SW480 (cell line): ENCODE data around the gene DDX49.
"Not testable (repeated sequence)": the region's sequence is repeated elsewhere in the genome, so short reads cannot be mapped to it uniquely, and the experiment has no call there.

Experiments
- DNase-seq: peaks from one replicate; pipeline ENCODE4 v3.0.0-alpha.2; 2016; ENCODE audit warnings: low spot score

Gene DDX49

DNA sequence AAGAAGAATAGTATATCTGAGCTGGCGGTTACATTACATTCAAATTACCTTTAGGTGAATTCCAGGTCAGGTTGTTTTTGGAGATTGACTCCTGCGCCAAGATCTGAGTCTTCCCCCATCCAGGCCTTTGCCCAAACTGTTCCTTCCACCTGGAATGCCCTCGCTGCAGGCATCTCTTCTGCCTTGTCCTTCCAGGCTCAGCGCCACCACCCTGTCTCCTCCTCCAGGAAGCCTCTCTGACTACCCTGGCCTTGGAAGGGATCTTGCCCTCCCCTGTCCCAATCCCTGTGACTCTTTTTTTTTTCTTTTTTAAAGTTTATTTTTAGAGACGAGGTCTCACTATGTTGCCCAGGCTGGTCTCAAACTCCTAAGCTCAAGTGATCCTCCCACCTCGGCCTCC, 23.2 kb downstream of the DDX49 start:
- DNase-seq: no peak

- DNase-seq: no peak
Observed at GRCh38 chr19:18943465-18943864, 23.9 kb downstream of the DDX49 start.

GRCh38 chr19:18945297-18945696, 25.8 kb downstream of the DDX49 start:
- DNase-seq: no peak

- no peak for DNase-seq
Observed at GRCh38 chr19:18946335-18946734, 26.8 kb downstream of the DDX49 start.

GRCh38 chr19:18946918-18947317, 27.4 kb downstream of the DDX49 start:
- no peak for DNase-seq

GRCh38 chr19:18948075-18948975, 28.8 kb downstream of the DDX49 start:
- DNase-seq: no peak

- DNase-seq: no peak
Observed at GRCh38 chr19:18948976-18949356, 29.5 kb downstream of the DDX49 start.

- DNase-seq: no peak
Observed at GRCh38 chr19:18949858-18950257, 30.3 kb downstream of the DDX49 start.

GRCh38 chr19:18951721-18952281, 32.3 kb downstream of the DDX49 start:
- no peak for DNase-seq

GRCh38 chr19:18952364-18953003, 33.0 kb downstream of the DDX49 start:
- not testable (repeated sequence) for DNase-seq

GRCh38 chr19:18954094-18954493, 34.6 kb downstream of the DDX49 start:
- DNase-seq: no peak

GRCh38 chr19:18955042-18955441, 35.5 kb downstream of the DDX49 start:
- no peak for DNase-seq

DNA sequence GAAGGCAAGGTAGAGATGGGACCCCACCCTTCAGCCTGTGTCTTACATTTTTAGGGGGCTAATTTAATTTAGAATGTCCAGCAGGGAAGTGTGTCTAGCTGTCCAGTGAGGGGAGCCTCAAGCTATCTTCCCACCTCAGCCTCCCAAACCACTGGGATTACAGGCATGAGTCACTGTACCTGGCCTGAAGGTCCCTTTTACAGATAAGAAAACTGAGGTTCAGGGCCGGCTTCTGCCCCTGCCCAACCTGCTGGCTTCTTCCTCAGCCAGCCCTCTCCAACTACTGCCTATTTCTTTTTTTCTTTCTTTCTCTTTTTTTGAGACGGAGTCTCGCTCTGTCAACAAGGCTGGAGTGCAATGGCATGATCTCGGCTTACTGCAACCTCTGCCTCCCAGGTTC, 40.9 kb downstream of the DDX49 start:
- no peak for DNase-seq

GRCh38 chr19:18961767-18962620, 42.5 kb downstream of the DDX49 start:
- peak; percentile 50 for DNase-seq

DNA sequence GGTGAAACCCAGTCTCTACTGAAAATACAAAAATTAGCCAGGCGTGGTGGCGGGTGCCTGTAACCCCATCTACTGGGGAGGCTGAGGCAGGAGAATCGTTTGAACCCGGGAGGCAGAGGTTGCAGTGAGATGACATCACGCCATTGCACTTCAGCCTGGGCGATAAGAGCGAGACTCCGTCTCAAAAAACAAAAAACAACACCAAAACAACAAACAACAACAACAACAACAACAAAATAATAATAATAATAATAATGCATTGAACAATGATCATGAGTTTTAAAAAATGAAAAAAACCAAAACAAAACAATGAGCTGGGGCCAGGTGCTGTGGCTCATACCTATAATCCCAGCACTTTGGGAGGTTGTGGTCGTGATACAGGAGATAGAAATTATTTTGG, 44.6 kb downstream of the DDX49 start:
- no peak for DNase-seq

GRCh38 chr19:18966307-18966706, 46.8 kb downstream of the DDX49 start:
- DNase-seq: no peak

DNA sequence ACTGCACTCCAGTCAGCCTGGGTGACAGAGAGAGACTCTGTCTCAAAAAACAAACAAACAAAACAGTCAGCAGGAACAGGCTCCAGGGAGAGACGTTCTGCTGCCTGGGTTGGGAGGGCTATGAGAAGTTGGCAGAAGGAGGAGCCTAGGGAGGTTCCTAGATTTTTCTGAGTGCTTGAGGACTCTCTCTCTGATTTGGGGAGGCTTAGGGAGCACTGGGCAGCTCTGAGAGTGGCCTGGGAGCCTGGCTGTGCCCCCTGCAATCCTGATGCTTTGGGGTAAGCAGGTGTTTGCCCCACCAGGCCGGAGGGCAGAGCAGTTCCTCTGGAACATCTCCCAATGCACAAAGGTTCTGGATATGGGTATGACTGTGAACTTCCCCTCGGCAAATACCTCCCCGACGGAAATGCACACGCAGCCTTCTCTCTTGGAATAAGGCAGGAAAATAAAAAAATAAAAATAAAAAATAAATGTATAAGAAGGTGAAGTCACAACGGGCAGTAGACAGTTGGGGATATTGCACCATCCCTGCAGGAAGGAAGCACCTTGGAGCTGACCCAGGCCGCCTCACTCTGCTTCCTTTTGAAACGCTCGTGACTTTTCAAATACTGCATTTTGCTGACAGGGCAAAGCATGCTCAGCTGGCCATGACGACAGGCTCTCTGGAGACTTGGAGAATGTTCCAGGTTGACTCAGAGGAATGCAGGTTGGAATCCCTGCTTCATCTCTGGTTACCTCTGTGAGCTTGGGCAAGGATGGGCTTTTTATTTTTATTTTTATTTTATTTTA, 48.0 kb downstream of the DDX49 start:
- no peak for DNase-seq

DNA sequence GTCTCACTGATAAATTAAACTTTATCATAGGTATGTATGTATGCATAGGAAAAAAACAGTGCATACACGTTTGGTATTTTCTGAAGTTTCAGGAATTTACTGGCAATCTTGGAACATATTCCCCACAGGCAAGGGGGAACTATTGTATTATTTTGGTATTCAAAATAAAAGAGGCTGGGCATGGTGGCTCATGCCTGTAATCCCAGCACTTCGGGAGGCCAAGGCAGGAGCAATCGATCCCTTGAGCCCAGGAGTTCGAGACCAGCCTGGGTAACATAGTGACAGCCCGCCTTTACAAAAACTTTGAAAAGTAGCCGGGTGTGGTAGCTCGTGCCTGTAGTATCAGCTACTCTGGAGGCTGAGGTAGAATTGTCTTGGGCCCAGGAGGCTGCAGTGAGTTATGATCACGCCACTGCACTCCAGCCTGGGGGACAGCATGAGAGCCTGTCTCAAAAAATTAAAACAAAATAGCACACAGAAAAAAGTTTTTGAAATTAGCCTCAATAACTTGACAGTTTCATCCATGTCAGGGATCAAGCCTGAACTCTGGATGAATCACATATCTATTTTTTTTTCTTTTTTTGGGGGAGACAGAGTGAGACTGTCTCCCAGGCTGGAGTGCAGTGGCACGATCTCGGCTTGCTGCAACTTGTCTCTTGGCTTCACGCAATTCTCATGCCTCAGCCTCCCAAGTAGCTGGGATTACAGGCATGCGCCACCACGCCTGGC, 50.6 kb downstream of the DDX49 start:
- no peak for DNase-seq

DNA sequence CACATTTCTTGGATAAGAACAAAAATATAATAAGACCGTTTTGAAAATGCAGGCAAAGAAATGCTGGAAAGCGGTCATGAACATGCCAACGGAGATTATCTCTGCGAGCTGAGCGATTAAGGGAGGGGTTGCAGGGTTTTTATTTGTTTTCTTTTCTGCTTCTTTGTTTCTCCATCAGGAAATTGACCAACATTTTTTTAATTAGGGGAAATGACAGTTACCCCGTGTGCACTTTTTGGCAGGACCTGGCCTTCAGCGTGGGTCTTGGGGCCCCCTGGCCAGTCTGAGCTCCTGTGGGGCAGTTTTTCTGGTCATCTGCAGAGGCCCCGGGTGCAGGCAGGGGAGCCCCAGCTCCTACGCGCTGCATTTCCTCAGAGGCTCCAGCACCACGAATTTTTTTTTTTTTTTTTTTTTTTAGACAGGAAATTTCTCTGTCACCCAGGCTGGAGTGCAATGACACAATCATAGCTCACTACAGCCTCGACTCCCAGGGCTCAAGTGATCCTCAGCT, 52.8 kb downstream of the DDX49 start:
- DNase-seq: no peak

DNA sequence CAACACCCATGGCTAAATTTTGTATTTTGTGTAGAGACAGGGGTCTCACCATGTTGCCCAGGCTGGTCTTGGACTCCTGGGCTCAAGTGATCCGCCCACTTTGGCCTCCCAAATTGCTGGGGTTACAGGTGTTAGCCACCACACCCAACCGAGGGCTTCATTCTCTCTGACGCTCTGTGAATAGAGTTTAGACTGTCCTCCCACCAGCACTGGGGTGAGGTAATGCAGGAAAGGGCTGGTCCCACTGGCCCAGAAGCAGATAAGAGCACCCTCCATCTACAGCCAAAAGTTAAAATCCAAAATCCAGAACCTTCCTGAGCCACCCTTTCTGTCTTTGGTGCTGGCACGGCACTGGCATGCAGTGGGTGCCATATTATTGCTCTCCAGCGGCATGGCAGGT, 53.3 kb downstream of the DDX49 start:
- no peak for DNase-seq

- DNase-seq: no peak
Observed at GRCh38 chr19:18975011-18975410, 55.5 kb downstream of the DDX49 start.
